AG04450 (cell line): ENCODE results near the gene LUC7L. TPM values are rescaled to one million over a fixed set of nuclear protein-coding genes. Genes with fewer than 3 reads are reported as not detected.
"Not testable (repeated sequence)": the region's sequence is repeated elsewhere in the genome, so short reads cannot be mapped to it uniquely, and the experiment has no call there.

Source experiments
- CTCF ChIA-PET: fragments of 300-600, 350-600 bp; formaldehyde crosslinking; extraction: SDS; loops from one replicate; lab custom pipeline; 2022; ENCODE audit warnings: antibody characterized with exemption, inconsistent platforms; lab: Charles Lee
- POLR2A ChIA-PET: fragments of 350-600 bp; formaldehyde crosslinking; extraction: SDS; loops from one replicate; lab custom pipeline; 2021; ENCODE audit warnings: antibody characterized with exemption, inconsistent platforms; lab: Yijun Ruan, JAX
- DNase-seq: peaks from one replicate; pipeline ENCODE4 v3.0.0-alpha.2; 2011; ENCODE audit warnings: low read depth, low spot score
- H3K27ac ChIP-seq: one replicate; pipeline ENCODE4 v1.5.1; 2012; ENCODE audit warnings: low read depth, low read length, control low read depth
- H3K27me3 ChIP-seq: one replicate; pipeline ENCODE4 v1.6.0; 2012; ENCODE audit warnings: low read length; ENCODE audit not compliant: control insufficient read depth, insufficient read depth
- H3K4me3 ChIP-seq: 2 replicates; pipeline ENCODE4 v1.5.1; 2011; ENCODE audit warnings: mild to moderate bottlenecking, low read depth, low read length, control low read depth
- H3K9me3 ChIP-seq: 2 replicates; pipeline ENCODE4 v1.5.1; 2012; ENCODE audit warnings: low read length; ENCODE audit not compliant: control insufficient read depth, insufficient read depth
- CTCF ChIP-seq: IDR thresholded peaks from 2 replicates; pipeline ENCODE4 v1.5.1; 2011; ENCODE audit warnings: low read depth, low read length, control low read depth, inconsistent platforms
- polyA plus RNA-seq: library from polyadenylated mRNA; depleted of rRNA; stranded (reverse); fragments of >200 nt; gene quantifications from 2 replicates; pipeline ENCODE4 v1.2.3, GENCODE V29; 2011

LUC7L gene
- polyA plus RNA-seq, 1 experiment: 47.2 TPM

DNA sequence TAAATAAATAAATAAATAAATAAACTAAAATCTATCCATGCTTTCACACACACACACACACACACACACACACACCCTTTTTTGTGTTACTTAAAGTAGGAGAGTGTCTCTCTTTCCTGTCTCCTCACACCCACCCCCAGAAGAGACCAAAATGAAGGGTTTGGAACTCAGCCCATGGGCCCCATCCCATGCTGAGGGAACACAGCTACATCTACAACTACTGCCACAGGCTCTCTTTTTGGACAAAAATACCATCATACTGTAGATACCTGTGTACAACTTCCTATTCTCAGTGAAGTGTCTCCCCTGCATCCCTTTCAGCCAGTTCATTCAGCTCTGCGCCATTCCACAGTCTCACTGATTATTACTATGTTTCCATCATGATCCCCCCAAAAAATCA is 58.5 kb downstream of the LUC7L start:
- TF ChIP-seq CTCF: no peak
- DNase-seq: no peak
- H3K4me3 ChIP-seq: no peak overlapping the region
- ChIA-PET CTCF (interaction anchor here (1.8 kb wide), 1 partner anchor 64 kb away, joined by 8 read pairs; no protein-coding TSS in a partner anchor), POLR2A (no interaction called here)
- no peaks in the 10 kb centered on the region; the same call in 1 of the 2 replicates for H3K9me3 ChIP-seq
- no peak overlapping the region for H3K27ac ChIP-seq
- H3K27me3 ChIP-seq: peaks cover 52% of the 10 kb centered on the region

DNA sequence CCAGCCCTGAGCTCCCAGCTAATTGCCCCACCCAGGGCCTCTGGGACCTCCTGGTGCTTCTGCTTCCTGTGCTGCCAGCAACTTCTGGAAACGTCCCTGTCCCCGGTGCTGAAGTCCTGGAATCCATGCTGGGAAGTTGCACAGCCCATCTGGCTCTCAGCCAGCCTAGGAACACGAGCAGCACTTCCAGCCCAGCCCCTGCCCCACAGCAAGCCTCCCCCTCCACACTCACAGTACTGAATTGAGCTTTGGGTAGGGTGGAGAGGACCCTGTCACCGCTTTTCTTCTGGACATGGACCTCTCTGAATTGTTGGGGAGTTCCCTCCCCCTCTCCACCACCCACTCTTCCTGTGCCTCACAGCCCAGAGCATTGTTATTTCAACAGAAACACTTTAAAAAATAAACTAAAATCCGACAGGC is 59.2 kb downstream of the LUC7L start:
- H3K9me3 ChIP-seq, H3K27ac ChIP-seq, POLR2A ChIA-PET, DNase-seq, H3K4me3 ChIP-seq: not testable (repeated sequence)
- CTCF ChIA-PET: interaction anchor here (1.8 kb wide), 1 partner anchor 63 kb away, joined by 8 read pairs; no protein-coding TSS in a partner anchor
- H3K27me3 ChIP-seq: peaks cover 53% of the 10 kb centered on the region

DNA sequence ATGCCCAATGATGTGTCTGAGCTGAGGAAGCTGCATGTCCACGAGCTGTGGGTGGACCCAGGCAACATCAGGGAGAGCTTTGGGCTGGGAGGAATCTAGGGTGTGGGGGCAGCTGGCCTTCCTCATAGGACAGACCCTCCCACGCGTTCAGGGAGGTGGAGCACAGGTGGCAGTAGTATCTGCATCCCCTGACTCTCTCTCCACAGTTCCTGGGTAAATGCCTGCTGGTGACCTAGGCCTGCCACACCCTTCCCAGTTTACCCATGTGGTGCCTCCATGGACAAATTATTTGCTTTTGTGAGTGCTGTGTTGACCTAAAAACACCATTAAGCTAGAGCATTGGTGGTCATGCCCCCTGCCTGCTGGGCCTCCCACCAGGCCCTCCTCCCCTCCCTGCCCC is 60.2 kb downstream of the LUC7L start:
- CTCF ChIA-PET: interaction anchor here (1.0 to 1.9 kb wide), 4 partner anchors 11 to 72 kb away, joined by 3 to 5 read pairs (median 4); partner anchors contain the start of gene HBQ1
- peaks cover 47% of the 10 kb centered on the region for H3K27me3 ChIP-seq

GRCh38 chr16:168424-168823 is 60.8 kb downstream of the LUC7L start:
- H3K9me3 ChIP-seq: no peaks in the 10 kb centered on the region; the same call in 1 of the 2 replicates
- H3K4me3 ChIP-seq: no peak overlapping the region
- H3K27ac ChIP-seq: no peak overlapping the region
- no peak for DNase-seq
- peaks cover 44% of the 10 kb centered on the region for H3K27me3 ChIP-seq
- no peak for TF ChIP-seq CTCF
- ChIA-PET CTCF (interaction anchor here (0.5 to 1.9 kb wide), 5 partner anchors 12 to 72 kb away, joined by 3 to 5 read pairs (median 3); partner anchors contain the start of gene HBQ1), POLR2A (no interaction called here)

More for the DNA sequence above, 60.2 kb downstream of the LUC7L start:
- no peak for TF ChIP-seq CTCF
- DNase-seq: no peak
- Histone ChIP-seq H3K27ac (no peak overlapping the region), H3K4me3 (no peak overlapping the region), H3K9me3 (no peaks in the 10 kb centered on the region; the same call in 1 of the 2 replicates)
- POLR2A ChIA-PET: no interaction called here

GRCh38 chr16:167122-167690 is 62.0 kb downstream of the LUC7L start:
- H3K4me3 ChIP-seq: no peak overlapping the region
- CTCF ChIA-PET: interaction anchor here (1.9 kb wide), 1 partner anchor 15 kb away, joined by 5 read pairs; no protein-coding TSS in a partner anchor
- no peak for TF ChIP-seq CTCF
- H3K27me3 ChIP-seq: peaks cover 47% of the 10 kb centered on the region
- H3K27ac ChIP-seq: no peak overlapping the region
- H3K9me3 ChIP-seq: no peaks in the 10 kb centered on the region; the same call in 1 of the 2 replicates
- no peak for DNase-seq
- POLR2A ChIA-PET: no interaction called here
